T-helper 17 cell (primary cell): ENCODE measurements around the gene RHOT2. TPM values are rescaled to one million over a fixed set of nuclear protein-coding genes. Genes with fewer than 3 reads are reported as not detected.

Source experiments
- ATAC-seq: fragments of 150-1000 bp; cut with Tn5 transposase; 2 replicates; pipeline ENCODE4 v1.10.0; 2021; ENCODE audit warnings: mild to moderate bottlenecking, moderate library complexity
- DNase-seq, 3 donors: peaks; one replicate each; pipeline versions ENCODE4 v3.0.0 to v3.0.0-alpha.2; 2020 to 2021
- H3K9me3 ChIP-seq: one replicate; pipeline ENCODE4 v1.7.0; 2013; ENCODE audit warnings: low read length, mild to moderate bottlenecking; ENCODE audit not compliant: control insufficient read depth, poor library complexity, severe bottlenecking
- H3K27ac Mint-ChIP-seq: one replicate; pipeline ENCODE4 v1.8.0; 2022; ENCODE audit warnings: mild to moderate bottlenecking, moderate library complexity, mixed read lengths
- H3K27me3 Mint-ChIP-seq: one replicate; pipeline ENCODE4 v1.8.0; 2022; ENCODE audit warnings: mixed read lengths
- H3K36me3 Mint-ChIP-seq: one replicate; pipeline ENCODE4 v1.8.0; 2022; ENCODE audit warnings: low read depth, mixed read lengths
- H3K4me1 Mint-ChIP-seq: one replicate; pipeline ENCODE4 v1.8.0; 2022; ENCODE audit warnings: mild to moderate bottlenecking, mixed read lengths
- H3K4me3 Mint-ChIP-seq: one replicate; pipeline ENCODE4 v1.8.0; 2022; ENCODE audit warnings: mild to moderate bottlenecking, moderate library complexity, mixed read lengths
- total RNA-seq, 4 donors: library from RNA in 2 of 4; stranded (reverse) in 2 of 4; gene quantifications; one replicate each; pipeline ENCODE4 v1.2.3 and lab custom pipeline; 2022 to 2026

RHOT2 gene
- total RNA-seq, 2 donors from 2014 or later = 190 to 203 TPM

GRCh38 chr16:636206-637080 is 31.5 kb upstream of the RHOT2 start, which contains the start of gene METTL26:
METTL26 (minus strand) TSS chr16:636305; CDS start chr16:636290, 15 bp downstream.
- peak; percentile 91 for ATAC-seq
- Mint-ChIP-seq H3K4me3 (peak within 1 kb of the TSS; percentile 97), H3K27me3 (peaks cover 7% of the 10 kb centered on the region), H3K4me1 (peaks cover 9% of the 10 kb centered on the region), H3K36me3 (peaks cover 2% of the 10 kb centered on the region), H3K27ac (peak within 1 kb of the TSS; percentile 100)
- no peaks in the 10 kb centered on the region for H3K9me3 ChIP-seq
- peak; percentile 88 to 90 (median 89) for DNase-seq

DNA sequence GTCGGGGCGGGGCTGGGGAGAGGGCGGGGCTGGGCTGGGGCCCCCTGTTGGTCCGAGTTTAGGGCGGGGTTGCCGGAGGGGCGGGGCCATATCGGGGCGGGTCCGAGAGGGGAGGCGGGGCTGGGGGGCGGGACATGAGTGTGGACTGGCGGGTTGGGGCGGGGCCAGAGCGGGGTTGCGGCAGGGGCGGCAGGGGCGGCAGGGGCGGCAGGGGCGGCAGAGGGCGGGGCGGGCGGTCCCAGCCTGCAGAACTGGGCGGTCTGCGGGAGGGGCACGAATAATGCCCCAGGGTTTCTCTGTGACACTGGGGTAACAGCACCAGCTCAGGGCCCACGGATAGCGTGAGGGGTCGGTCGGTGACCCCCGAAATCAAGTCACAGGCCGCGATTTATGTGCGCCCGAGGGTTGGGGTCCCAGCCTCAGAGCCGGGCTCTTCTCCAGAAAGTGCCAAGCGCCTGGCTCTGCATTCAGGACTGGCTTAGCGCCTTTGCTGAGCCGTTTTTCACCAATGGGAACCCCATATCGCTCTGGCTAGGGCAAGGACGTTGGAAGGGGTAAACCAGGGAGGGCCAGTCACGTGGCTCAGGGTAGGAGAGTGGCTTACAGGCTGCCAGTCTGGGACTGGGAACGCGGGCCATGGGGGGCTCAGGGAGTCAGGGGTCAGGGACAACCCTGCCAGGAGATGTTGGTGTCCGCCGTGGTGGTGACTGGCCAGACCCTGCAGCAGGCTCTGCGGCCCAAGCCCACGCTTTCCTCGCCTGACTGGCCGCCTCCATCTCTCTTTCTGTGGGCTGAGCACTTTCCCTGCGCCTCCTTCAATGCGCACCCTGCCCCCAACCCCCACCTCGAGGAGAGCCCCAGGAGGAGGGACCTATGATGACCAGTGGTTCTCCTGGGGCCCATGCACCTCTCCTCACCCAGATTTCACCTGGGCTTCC is 30.6 kb upstream of the RHOT2 start:
- no peaks in the 10 kb centered on the region for H3K9me3 ChIP-seq
- Mint-ChIP-seq H3K36me3 (peaks cover 2% of the 10 kb centered on the region), H3K27ac (peak overlapping the region; percentile 100), H3K27me3 (peaks cover 7% of the 10 kb centered on the region), H3K4me3 (peak overlapping the region; percentile 97), H3K4me1 (peaks cover 9% of the 10 kb centered on the region)
- DNase-seq (peak; percentile 68 to 89 (median 86)), ATAC-seq (peak; percentile 67)

DNA sequence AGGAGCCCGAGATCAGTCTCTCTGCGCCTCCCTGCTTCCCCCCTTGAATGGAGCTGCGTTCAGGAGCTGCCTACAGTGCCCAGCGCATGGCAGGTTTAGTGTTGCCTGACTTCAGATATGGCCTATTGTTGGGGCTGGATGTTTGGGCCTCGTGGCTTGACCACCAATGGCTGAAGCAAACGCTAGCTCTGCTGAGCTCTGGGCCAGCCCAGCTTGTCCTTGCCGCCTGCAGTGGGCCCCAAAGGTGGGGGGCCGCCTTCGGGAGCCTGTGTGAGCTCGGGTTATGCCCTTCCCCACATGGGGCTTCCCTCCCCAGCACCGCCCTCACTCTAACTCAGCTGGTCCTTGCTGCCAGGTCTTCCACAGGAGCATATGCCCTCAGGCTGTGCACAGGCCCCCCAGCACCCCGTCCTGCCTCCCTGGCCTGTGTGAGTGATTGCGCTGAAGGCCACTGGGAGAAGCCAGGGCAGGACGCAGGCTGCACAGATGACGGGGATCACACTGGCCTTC is 29.8 kb upstream of the RHOT2 start:
- H3K27ac Mint-ChIP-seq = no peak overlapping the region
- H3K4me1 Mint-ChIP-seq = peaks cover 9% of the 10 kb centered on the region
- peaks cover 7% of the 10 kb centered on the region for H3K27me3 Mint-ChIP-seq
- no peak for DNase-seq
- H3K36me3 Mint-ChIP-seq = peaks cover 2% of the 10 kb centered on the region
- H3K4me3 Mint-ChIP-seq = peak overlapping the region; percentile 97
- ATAC-seq = no peak
- H3K9me3 ChIP-seq = no peaks in the 10 kb centered on the region

- no peaks in the 10 kb centered on the region for H3K9me3 ChIP-seq
- no peak overlapping the region for H3K27ac Mint-ChIP-seq
- H3K4me1 Mint-ChIP-seq = peaks cover 9% of the 10 kb centered on the region
- DNase-seq (no peak), ATAC-seq (no peak)
- H3K4me3 Mint-ChIP-seq = no peak overlapping the region
- H3K36me3 Mint-ChIP-seq = peaks cover 2% of the 10 kb centered on the region
- peaks cover 7% of the 10 kb centered on the region for H3K27me3 Mint-ChIP-seq
Measured at GRCh38 chr16:638836-639235, 29.1 kb upstream of the RHOT2 start.

DNA sequence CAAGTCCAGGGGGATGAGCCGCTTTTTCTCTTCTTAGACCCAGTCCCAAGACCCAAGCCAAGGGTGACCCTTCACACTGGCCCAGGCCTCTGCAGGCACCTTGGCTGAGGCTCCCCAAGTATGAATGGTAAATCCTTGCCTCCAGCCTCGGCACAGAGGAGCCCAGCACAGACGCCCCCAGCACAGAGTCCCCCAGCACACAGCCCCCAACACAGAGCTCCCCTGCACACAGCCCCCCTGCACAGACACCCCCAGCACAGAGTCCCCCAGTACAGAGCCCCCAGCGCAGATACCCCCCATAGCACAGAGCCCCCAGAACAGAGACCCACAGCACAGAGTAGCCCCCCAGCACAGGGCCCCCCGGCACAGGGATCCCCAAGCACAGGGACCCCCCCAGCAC is 27.3 kb upstream of the RHOT2 start:
- Mint-ChIP-seq H3K4me3 (peak overlapping the region; percentile 71), H3K27ac (no peak overlapping the region), H3K27me3 (peaks cover 7% of the 10 kb centered on the region), H3K4me1 (peaks cover 16% of the 10 kb centered on the region), H3K36me3 (peaks cover 2% of the 10 kb centered on the region)
- no peaks in the 10 kb centered on the region for H3K9me3 ChIP-seq
- no peak for DNase-seq
- ATAC-seq = no peak

DNA sequence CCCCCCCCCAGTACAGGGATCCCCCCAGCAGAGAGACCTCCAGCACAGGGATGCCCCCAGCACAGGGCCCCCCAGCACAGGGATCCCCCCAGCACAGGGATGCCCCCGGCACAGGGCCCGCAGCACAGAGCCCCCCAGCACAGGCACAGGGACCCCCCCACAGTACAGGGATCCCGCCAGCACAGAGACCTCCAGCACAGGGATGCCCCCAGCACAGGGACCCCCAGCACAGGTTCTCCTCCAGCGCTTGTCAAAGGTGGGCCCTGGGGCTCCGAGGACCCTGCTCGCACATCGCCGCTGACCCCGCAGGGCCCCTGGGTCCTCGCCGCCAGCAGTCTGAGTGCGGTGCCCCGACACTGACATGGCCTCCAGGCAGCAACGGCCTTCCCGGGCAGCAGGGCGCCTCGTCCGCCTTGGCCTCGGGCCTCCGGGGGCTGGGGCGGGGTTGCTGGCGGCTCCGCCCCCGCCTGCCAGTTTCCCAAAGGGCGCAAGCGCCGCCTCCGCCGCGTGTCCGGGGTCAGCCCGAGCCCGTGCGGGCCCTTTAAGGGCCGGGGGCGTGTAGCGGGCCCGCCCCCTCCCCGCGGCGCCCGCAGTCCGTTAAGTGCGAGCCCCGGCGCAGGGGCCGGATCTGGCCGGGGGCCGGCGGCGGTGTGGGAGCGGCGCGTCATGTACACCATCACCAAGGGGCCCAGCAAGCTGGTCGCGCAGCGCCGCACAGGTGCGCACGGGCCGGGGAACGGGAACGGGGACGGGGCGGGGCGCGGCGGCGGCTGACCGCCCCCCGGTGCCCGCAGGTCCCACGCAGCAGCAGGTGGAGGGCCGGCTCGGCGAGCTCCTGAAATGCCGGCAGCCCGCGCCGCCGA is 26.4 kb upstream of the RHOT2 start, which contains the start of gene MCRIP2:
Gene MCRIP2, plus strand, starts transcription at position 503 of the 863 bp plus-strand sequence. Its CDS starts 164 bp downstream, at position 667.
- peak in 2 of 3 donors; percentile 52 to 57 for DNase-seq
- Mint-ChIP-seq H3K4me3 (peak within 1 kb of the TSS; percentile 76), H3K27me3 (peaks cover 4% of the 10 kb centered on the region), H3K4me1 (peaks cover 12% of the 10 kb centered on the region), H3K27ac (peak within 1 kb of the TSS; percentile 41), H3K36me3 (peaks cover 2% of the 10 kb centered on the region)
- no peaks in the 10 kb centered on the region for H3K9me3 ChIP-seq
- ATAC-seq = peak; percentile 33

- H3K27me3 Mint-ChIP-seq = no peaks in the 10 kb centered on the region
Measured at GRCh38 chr16:642189-643049, 25.5 kb upstream of the RHOT2 start.

DNA sequence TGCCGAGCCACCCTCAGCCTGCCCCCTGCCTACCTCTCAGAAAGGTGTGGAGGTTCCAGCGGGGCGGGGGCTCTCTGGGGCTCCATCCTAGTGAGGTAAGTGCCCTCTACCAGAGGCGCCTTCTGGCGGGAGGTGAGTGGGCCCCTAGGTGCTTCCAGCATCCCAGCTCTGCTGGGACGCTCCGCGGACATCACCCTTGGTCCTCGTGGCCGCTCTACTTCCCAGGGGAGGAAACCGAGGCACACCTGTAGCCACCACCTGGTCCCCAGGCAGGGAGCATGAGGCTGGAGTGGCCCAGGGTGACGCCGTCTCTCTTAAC is 24.9 kb upstream of the RHOT2 start:
- Mint-ChIP-seq H3K4me3 (peak overlapping the region; percentile 76), H3K36me3 (no peaks in the 10 kb centered on the region), H3K4me1 (peaks cover 12% of the 10 kb centered on the region), H3K27ac (peak overlapping the region; percentile 41), H3K27me3 (no peaks in the 10 kb centered on the region)
- no peak for ATAC-seq
- DNase-seq = no peak
- H3K9me3 ChIP-seq = no peaks in the 10 kb centered on the region

More at GRCh38 chr16:642189-643049, 25.5 kb upstream of the RHOT2 start:
- H3K4me1 Mint-ChIP-seq = peaks cover 9% of the 10 kb centered on the region
- DNase-seq = no peak
- no peaks in the 10 kb centered on the region for H3K9me3 ChIP-seq
- peak; percentile 48 for ATAC-seq
- peak overlapping the region; percentile 41 for H3K27ac Mint-ChIP-seq
- H3K36me3 Mint-ChIP-seq = no peaks in the 10 kb centered on the region
- peak overlapping the region; percentile 76 for H3K4me3 Mint-ChIP-seq

- no peaks in the 10 kb centered on the region for H3K27me3 Mint-ChIP-seq
- no peak overlapping the region for H3K4me3 Mint-ChIP-seq
- H3K4me1 Mint-ChIP-seq = peaks cover 14% of the 10 kb centered on the region
- peak overlapping the region; percentile 47 for H3K27ac Mint-ChIP-seq
- no peaks in the 10 kb centered on the region for H3K9me3 ChIP-seq
- H3K36me3 Mint-ChIP-seq = no peaks in the 10 kb centered on the region
- DNase-seq (no peak), ATAC-seq (no peak)
Measured at GRCh38 chr16:644556-644955, 23.4 kb upstream of the RHOT2 start.

- Mint-ChIP-seq H3K27ac (no peak overlapping the region), H3K4me1 (peaks cover 14% of the 10 kb centered on the region), H3K36me3 (no peaks in the 10 kb centered on the region), H3K4me3 (no peak overlapping the region), H3K27me3 (no peaks in the 10 kb centered on the region)
- DNase-seq = no peak
- no peak for ATAC-seq
- no peaks in the 10 kb centered on the region for H3K9me3 ChIP-seq
Measured at GRCh38 chr16:645852-646678, 21.9 kb upstream of the RHOT2 start.

DNA sequence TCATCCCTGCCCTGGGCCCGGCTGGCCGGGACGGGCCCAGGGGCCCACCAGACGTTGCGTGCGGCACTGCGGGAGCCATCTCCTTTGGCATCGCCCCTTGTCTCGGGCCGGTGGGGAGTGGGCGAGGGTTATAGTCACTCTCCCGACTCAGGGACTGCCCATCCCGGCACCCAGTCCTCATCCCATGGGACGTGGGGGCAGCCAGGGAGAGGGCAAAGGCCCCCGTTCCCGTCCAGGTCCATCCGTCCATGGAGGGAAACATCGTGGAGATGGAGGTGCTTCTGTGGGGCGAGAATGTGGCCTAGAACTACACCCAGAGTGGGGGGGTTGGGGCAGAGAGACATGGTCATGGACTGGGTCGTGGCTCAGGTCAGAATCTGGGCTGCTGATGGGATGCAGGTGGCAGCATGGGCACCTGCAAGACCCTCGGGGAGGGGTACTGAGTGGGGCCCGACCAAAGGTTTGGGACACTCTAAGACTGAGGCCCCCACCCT is 21.2 kb upstream of the RHOT2 start:
- DNase-seq (no peak), ATAC-seq (no peak)
- H3K36me3 Mint-ChIP-seq = no peaks in the 10 kb centered on the region
- H3K27me3 Mint-ChIP-seq = no peaks in the 10 kb centered on the region
- no peaks in the 10 kb centered on the region for H3K9me3 ChIP-seq
- peaks cover 14% of the 10 kb centered on the region for H3K4me1 Mint-ChIP-seq
- H3K27ac Mint-ChIP-seq = no peak overlapping the region
- H3K4me3 Mint-ChIP-seq = no peak overlapping the region
